NCI-H748 treated with DMSO at 0.1 percent for 48 hours (cell line): ENCODE data around the gene GZMM.

Experiments used
- DNase-seq: peaks from one replicate; lab custom pipeline; 2025; lab: John Stamatoyannopoulos, UW

The GZMM gene

GRCh38 chr19:543910-544608 lies at the start of gene GZMM:
GZMM (plus strand) TSS chr19:544053; CDS start chr19:544072, 19 bp downstream.
- no peak for DNase-seq

- no peak for DNase-seq
Measured at GRCh38 chr19:494171-495080, 49.4 kb upstream of the GZMM start.

GRCh38 chr19:495081-495401 lies 48.8 kb upstream of the GZMM start:
- DNase-seq = no peak

GRCh38 chr19:495402-496111 lies 48.3 kb upstream of the GZMM start:
- no peak for DNase-seq

- no peak for DNase-seq
Measured at GRCh38 chr19:496112-496665, 47.7 kb upstream of the GZMM start, which contains the start of gene MADCAM1. MADCAM1 (plus strand) TSS chr19:496486; CDS start chr19:496500, 14 bp downstream.

GRCh38 chr19:496986-497385 lies 46.9 kb upstream of the GZMM start:
- no peak for DNase-seq

GRCh38 chr19:497491-497868 lies 46.4 kb upstream of the GZMM start:
- no peak for DNase-seq

GRCh38 chr19:497869-498510 lies 45.9 kb upstream of the GZMM start:
- no peak for DNase-seq

GRCh38 chr19:498511-498891 lies 45.4 kb upstream of the GZMM start:
- no peak for DNase-seq

GRCh38 chr19:498977-499623 lies 44.8 kb upstream of the GZMM start:
- no peak for DNase-seq

- no peak for DNase-seq
Measured at GRCh38 chr19:501646-502045, 42.2 kb upstream of the GZMM start.

- no peak for DNase-seq
Measured at GRCh38 chr19:504616-505015, 39.2 kb upstream of the GZMM start.

- DNase-seq = peak; percentile 94
Measured at GRCh38 chr19:506404-507285, 37.2 kb upstream of the GZMM start.

- DNase-seq = peak; percentile 24
Measured at GRCh38 chr19:507286-508203, 36.3 kb upstream of the GZMM start, which contains the start of gene TPGS1. TPGS1 (plus strand) TSS chr19:507497; CDS start chr19:507507, 10 bp downstream.

- no peak for DNase-seq
Measured at GRCh38 chr19:508204-509150, 35.4 kb upstream of the GZMM start.

GRCh38 chr19:510606-511100 lies 33.2 kb upstream of the GZMM start:
- peak; percentile 64 for DNase-seq

- peak; percentile 89 for DNase-seq
Measured at GRCh38 chr19:511101-511851, 32.6 kb upstream of the GZMM start.
